DOHH2 (cell line): ENCODE data around the gene SIRT2.

Source experiments
- H3F3A ChIP-seq: fragments of 200-600 bp; sonication (generic), shearing (Covaris generic); 2 replicates; pipeline ENCODE4 v1.6.0; 2016; ENCODE audit warnings: antibody characterized with exemption, mild to moderate bottlenecking; ENCODE audit not compliant: control insufficient read depth, insufficient read depth
- H3K27ac ChIP-seq: fragments of 200-600 bp; sonication (generic); 2 replicates; pipeline ENCODE4 v1.5.1; 2014; ENCODE audit warnings: low read depth, mild to moderate bottlenecking, low read length, moderate library complexity
- H3K27me3 ChIP-seq: fragments of 200-600 bp; sonication (generic); 2 replicates; pipeline ENCODE4 v1.6.1; 2014; ENCODE audit warnings: mild to moderate bottlenecking, low read length, mixed read lengths; ENCODE audit not compliant: control insufficient read depth
- H3K36me3 ChIP-seq: fragments of 200-600 bp; sonication (generic); 2 replicates; pipeline ENCODE4 v1.6.1; 2014; ENCODE audit warnings: mild to moderate bottlenecking, low read length, moderate library complexity, mixed read lengths; ENCODE audit not compliant: control insufficient read depth
- H3K4me1 ChIP-seq: fragments of 200-600 bp; sonication (generic); 2 replicates; pipeline ENCODE4 v1.6.1; 2014; ENCODE audit warnings: mild to moderate bottlenecking, low read length, mixed read lengths; ENCODE audit not compliant: control insufficient read depth
- H3K4me2 ChIP-seq: fragments of 200-600 bp; sonication (generic); 2 replicates; pipeline ENCODE4 v1.6.0; 2014; ENCODE audit warnings: mild to moderate bottlenecking, low read length, moderate library complexity
- H3K4me3 ChIP-seq: fragments of 200-600 bp; sonication (generic); 2 replicates; pipeline ENCODE4 v1.5.1; 2014; ENCODE audit warnings: mild to moderate bottlenecking, low read length, mixed read lengths
- H3K79me2 ChIP-seq: fragments of 200-600 bp; sonication (generic); 2 replicates; pipeline ENCODE4 v1.6.1; 2014; ENCODE audit warnings: mild to moderate bottlenecking, low read length, mixed read lengths; ENCODE audit not compliant: control insufficient read depth
- H3K9me2 ChIP-seq: fragments of 200-600 bp; sonication (generic); replicated peaks from 2 replicates; pipeline ENCODE4 v1.6.1; 2014; ENCODE audit warnings: mild to moderate bottlenecking, low read length, mixed read lengths; ENCODE audit not compliant: control insufficient read depth
- H3K9me3 ChIP-seq: fragments of 200-600 bp; sonication (generic); 2 replicates; pipeline ENCODE4 v1.6.1; 2014; ENCODE audit warnings: antibody characterized with exemption, low read length, mixed read lengths; ENCODE audit not compliant: control insufficient read depth, insufficient read depth
- H4K20me1 ChIP-seq: fragments of 200-600 bp; sonication (generic); 2 replicates; pipeline ENCODE4 v1.6.0; 2014; ENCODE audit warnings: low read depth, mild to moderate bottlenecking, antibody characterized with exemption, low read length, moderate library complexity; ENCODE audit not compliant: control insufficient read depth, insufficient read depth
- CTCF ChIP-seq: fragments of 200-600 bp; sonication (generic); IDR thresholded peaks from one replicate; pipeline ENCODE4 v1.5.1; 2014; ENCODE audit warnings: antibody characterized with exemption, mild to moderate bottlenecking, low read depth, low read length; ENCODE audit not compliant: poor library complexity, severe bottlenecking
- EZH2phosphoT487 ChIP-seq: fragments of 200-600 bp; sonication (generic); IDR thresholded peaks from 2 replicates; pipeline ENCODE4 v1.6.1; 2017; ENCODE audit warnings: borderline replicate concordance, mild to moderate bottlenecking, antibody characterized with exemption, low read length, moderate library complexity, mixed read lengths

Gene SIRT2

GRCh38 chr19:38901683-38902082, 2.3 kb upstream of the SIRT2 start:
- peak overlapping the region; percentile 86; the same call in 1 of the 2 replicates for H3K4me2 ChIP-seq
- H3K9me3 ChIP-seq = peaks cover 5% of the 10 kb centered on the region
- peaks cover 20% of the 10 kb centered on the region for H3K4me1 ChIP-seq
- H3K4me3 ChIP-seq = peak overlapping the region; percentile 36; the same call in 1 of the 2 replicates
- H3K27me3 ChIP-seq = no peaks in the 10 kb centered on the region
- H4K20me1 ChIP-seq = no peaks in the 10 kb centered on the region
- peaks cover 38% of the 10 kb centered on the region for H3K79me2 ChIP-seq
- no peaks in the 10 kb centered on the region for H3K9me2 ChIP-seq
- peaks cover 25% of the 10 kb centered on the region for H3K36me3 ChIP-seq
- no peak for TF ChIP-seq EZH2phosphoT487
- TF ChIP-seq CTCF = no peak
- H3F3A ChIP-seq = no peaks in the 10 kb centered on the region
- H3K27ac ChIP-seq = no peak overlapping the region

- H3K4me2 ChIP-seq = peak overlapping the region; percentile 86
- TF ChIP-seq CTCF (no peak), EZH2phosphoT487 (no peak)
- H4K20me1 ChIP-seq = no peaks in the 10 kb centered on the region
- H3K9me3 ChIP-seq = peaks cover 5% of the 10 kb centered on the region
- no peaks in the 10 kb centered on the region for H3F3A ChIP-seq
- H3K4me1 ChIP-seq = peaks cover 20% of the 10 kb centered on the region
- H3K9me2 ChIP-seq = no peaks in the 10 kb centered on the region
- H3K27ac ChIP-seq = peak overlapping the region; percentile 30; the same call in 1 of the 2 replicates
- peak overlapping the region; percentile 93 for H3K4me3 ChIP-seq
- no peaks in the 10 kb centered on the region for H3K27me3 ChIP-seq
- H3K36me3 ChIP-seq = peaks cover 23% of the 10 kb centered on the region
- peaks cover 38% of the 10 kb centered on the region for H3K79me2 ChIP-seq
These were observed 1.3 kb upstream of the SIRT2 start for GRCh38 chr19:38900743-38901190.

- no peaks in the 10 kb centered on the region for H4K20me1 ChIP-seq
- H3K79me2 ChIP-seq = peaks cover 38% of the 10 kb centered on the region
- H3K4me1 ChIP-seq = peaks cover 20% of the 10 kb centered on the region
- peak overlapping the region; percentile 93 for H3K4me3 ChIP-seq
- H3K36me3 ChIP-seq = peaks cover 18% of the 10 kb centered on the region
- TF ChIP-seq EZH2phosphoT487 (no peak), CTCF (peak; percentile 11)
- no peaks in the 10 kb centered on the region for H3K9me2 ChIP-seq
- peaks cover 5% of the 10 kb centered on the region for H3K9me3 ChIP-seq
- H3K27ac ChIP-seq = peak overlapping the region; percentile 30
- no peaks in the 10 kb centered on the region for H3F3A ChIP-seq
- H3K27me3 ChIP-seq = no peaks in the 10 kb centered on the region
- peak overlapping the region; percentile 86 for H3K4me2 ChIP-seq
These were observed 798 bp upstream of the SIRT2 start for GRCh38 chr19:38900202-38900629.
